ENCODE results near the gene ZBTB7C. TPM values are rescaled to one million over a fixed set of nuclear protein-coding genes. Genes with fewer than 3 reads are reported as not detected.

The ZBTB7C gene
- total RNA-seq, 1 donor from 2014 or later, result 15.0 TPM

DNA sequence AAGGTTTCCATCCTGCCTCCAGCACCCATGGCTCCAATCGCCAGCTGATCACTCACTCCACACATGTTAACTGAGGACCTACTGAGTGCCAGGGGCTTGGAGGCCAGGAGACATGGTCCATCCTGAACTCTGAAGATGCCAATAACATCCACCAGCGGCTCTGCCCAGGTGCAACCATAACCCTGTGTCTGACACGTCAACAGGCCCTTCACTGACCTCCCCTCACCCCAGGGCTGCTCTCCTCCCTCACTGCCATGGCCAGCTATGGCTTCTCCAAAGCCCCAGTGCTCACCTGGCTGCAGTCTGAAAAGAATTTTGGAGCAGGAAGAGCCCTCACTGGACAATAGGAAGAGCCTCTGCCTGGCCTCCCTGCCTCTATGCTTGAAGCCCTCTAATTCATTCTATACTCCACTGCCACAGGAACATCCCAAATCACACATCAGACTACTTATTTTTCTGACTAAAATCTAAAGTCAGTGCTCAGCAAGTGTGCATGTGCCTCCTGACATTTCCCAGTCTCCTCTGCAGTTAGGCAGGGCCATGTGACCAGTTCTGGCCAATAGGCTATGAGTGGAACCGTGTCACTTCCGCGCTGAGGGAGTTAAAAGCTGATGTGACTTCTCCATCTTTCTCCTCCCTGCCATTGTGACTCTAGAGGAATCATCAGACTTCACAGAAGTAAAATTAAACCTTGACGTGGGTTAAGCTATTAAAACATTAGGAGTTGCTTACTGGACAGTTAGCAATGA, 37.2 kb downstream of the ZBTB7C start:
- H3K9me3 ChIP-seq, result no peaks in the 10 kb centered on the region
- TF ChIP-seq, protein P1, sequence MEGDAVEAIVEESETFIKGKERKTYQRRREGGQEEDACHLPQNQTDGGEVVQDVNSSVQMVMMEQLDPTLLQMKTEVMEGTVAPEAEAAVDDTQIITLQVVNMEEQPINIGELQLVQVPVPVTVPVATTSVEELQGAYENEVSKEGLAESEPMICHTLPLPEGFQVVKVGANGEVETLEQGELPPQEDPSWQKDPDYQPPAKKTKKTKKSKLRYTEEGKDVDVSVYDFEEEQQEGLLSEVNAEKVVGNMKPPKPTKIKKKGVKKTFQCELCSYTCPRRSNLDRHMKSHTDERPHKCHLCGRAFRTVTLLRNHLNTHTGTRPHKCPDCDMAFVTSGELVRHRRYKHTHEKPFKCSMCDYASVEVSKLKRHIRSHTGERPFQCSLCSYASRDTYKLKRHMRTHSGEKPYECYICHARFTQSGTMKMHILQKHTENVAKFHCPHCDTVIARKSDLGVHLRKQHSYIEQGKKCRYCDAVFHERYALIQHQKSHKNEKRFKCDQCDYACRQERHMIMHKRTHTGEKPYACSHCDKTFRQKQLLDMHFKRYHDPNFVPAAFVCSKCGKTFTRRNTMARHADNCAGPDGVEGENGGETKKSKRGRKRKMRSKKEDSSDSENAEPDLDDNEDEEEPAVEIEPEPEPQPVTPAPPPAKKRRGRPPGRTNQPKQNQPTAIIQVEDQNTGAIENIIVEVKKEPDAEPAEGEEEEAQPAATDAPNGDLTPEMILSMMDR (IDR thresholded peaks at IDR 0.05), result no peak
- no peak overlapping the region for H3K27ac ChIP-seq
- ATAC-seq (no peak), DNase-seq (no peak)
- no peaks in the 10 kb centered on the region for H3K36me3 ChIP-seq
- intact Hi-C loops (cut with DNase I), result no loop called here
- H3K4me1 ChIP-seq, result peaks cover 13% of the 10 kb centered on the region
- no peaks in the 10 kb centered on the region for H3K27me3 ChIP-seq (ENCODE audit: low read depth)
- H3K4me3 ChIP-seq, result no peak overlapping the region

DNA sequence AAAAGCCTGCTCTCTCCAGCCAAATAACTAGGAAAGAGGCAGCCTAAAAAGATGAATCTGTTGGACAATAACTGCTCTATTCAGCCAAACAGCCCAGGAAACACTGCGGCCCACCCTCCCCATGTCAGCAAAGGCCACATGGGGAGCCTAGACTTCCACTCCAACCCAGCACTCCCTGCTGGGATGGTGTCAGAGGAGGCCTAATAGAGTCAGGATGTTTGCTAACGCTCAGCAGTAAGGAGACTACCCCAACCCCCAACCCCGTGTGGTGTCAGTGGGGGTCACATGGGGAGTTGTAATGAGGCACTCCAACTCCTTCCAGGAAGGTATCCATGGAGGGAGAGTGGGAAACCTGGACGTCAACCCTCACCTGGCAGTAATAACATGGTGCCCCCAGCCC, 41.6 kb downstream of the ZBTB7C start:
- no peak for DNase-seq
- Histone ChIP-seq H3K4me3 (no peak overlapping the region), H3K36me3 (no peaks in the 10 kb centered on the region), H3K27me3 (ENCODE audit: low read depth) (no peaks in the 10 kb centered on the region), H3K9me3 (no peaks in the 10 kb centered on the region), H3K27ac (no peak overlapping the region), H3K4me1 (no peaks in the 10 kb centered on the region)
- intact Hi-C loops (cut with DNase I), result no loop called here
- ATAC-seq, result no peak
- TF ChIP-seq, protein P1 (IDR thresholded peaks at IDR 0.05), result no peak

DNA sequence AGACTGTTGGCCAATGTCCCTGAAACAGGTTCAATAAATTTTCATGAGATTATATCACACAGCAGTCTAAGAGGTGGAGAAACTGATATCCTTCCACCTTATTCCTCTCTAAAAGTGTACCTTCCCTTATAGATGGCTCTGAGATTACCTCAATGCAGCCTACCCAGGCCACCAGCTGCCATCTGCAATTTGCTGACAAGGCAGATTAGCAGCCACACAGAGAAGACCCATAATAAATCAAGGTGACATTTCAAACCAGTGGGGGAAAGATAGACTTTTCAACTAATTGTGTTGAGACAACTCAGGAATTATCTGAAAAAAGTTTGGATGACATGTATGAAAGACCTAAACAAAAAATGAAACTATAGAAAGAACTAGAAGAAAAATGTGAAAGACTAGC, 43.2 kb downstream of the ZBTB7C start:
- DNase-seq, result no peak

DNA sequence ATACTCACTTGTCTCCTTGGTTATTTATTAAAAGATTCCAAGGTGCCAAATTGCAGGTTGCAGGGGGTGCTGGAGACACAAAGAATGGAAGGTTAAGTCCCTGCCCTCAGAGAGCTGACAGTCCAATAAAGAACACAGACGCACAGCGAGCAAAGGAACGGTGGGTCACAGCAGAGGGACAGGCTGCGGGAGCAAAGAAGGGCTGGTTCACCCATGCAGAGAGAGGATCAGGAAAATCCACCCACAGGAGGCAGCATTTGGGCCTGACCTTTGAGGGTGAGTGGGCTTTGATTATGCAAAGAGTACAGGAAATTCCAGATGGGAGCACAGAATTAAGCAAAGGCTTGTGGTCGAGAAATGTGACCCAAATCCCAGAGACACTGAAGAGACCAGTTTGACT, 45.0 kb downstream of the ZBTB7C start:
- TF ChIP-seq, protein P1 (IDR thresholded peaks at IDR 0.05), result no peak
- no peak for ATAC-seq

More for the DNA sequence above, 43.2 kb downstream of the ZBTB7C start:
- Histone ChIP-seq H3K4me3 (no peak overlapping the region), H3K27ac (no peak overlapping the region), H3K36me3 (no peaks in the 10 kb centered on the region), H3K4me1 (no peaks in the 10 kb centered on the region), H3K27me3 (ENCODE audit: low read depth) (no peaks in the 10 kb centered on the region), H3K9me3 (no peaks in the 10 kb centered on the region)
- ATAC-seq, result no peak
- TF ChIP-seq, protein P1 (IDR thresholded peaks at IDR 0.05), result no peak
- intact Hi-C loops (cut with DNase I), result no loop called here

DNA sequence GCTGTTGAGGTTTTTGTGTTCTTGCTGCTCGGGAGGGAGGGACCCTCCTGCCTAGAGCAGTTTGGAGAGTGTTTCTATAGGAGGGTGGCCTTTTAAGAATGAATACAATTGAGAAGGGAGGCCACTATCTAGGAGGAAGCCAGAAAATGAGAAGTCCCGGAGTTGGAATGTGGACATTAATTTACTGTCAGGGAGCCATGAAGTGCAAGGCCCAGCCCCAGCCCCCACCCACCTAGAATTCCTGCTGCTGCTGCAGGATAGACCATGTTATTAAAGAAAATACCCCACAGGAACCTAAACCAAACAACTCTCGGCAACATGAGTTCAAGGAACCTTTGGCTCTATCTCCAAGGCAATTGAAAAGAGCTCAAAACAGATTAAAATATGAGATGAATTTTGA, 46.0 kb downstream of the ZBTB7C start:
- no peaks in the 10 kb centered on the region for H3K9me3 ChIP-seq
- DNase-seq, result no peak
- TF ChIP-seq, protein P1 (IDR thresholded peaks at IDR 0.05), result no peak
- no peaks in the 10 kb centered on the region for H3K4me1 ChIP-seq
- H3K27ac ChIP-seq, result no peak overlapping the region
- no peaks in the 10 kb centered on the region for H3K27me3 ChIP-seq (ENCODE audit: low read depth)
- no peak overlapping the region for H3K4me3 ChIP-seq
- no peaks in the 10 kb centered on the region for H3K36me3 ChIP-seq
- intact Hi-C loops (cut with DNase I), result no loop called here
- ATAC-seq, result no peak

More for the DNA sequence above, 45.0 kb downstream of the ZBTB7C start:
- Histone ChIP-seq H3K36me3 (no peaks in the 10 kb centered on the region), H3K27me3 (ENCODE audit: low read depth) (no peaks in the 10 kb centered on the region), H3K4me3 (no peak overlapping the region), H3K27ac (no peak overlapping the region), H3K9me3 (no peaks in the 10 kb centered on the region), H3K4me1 (no peaks in the 10 kb centered on the region)
- intact Hi-C loops (cut with DNase I), result no loop called here
- DNase-seq, result no peak

All from lower lobe of right lung (tissue), 2 donors.